T-helper 1 cell treated with Interleukin-12 subunit alpha and Interleukin-12 subunit beta and Interleukin-4 antibody, amounts not matched to agents 30 μg/mL and 1 μg/mL, for 36 hours (primary cell): ENCODE data around the gene TXN2.
"Not testable (repeated sequence)": the region's sequence is repeated elsewhere in the genome, so short reads cannot be mapped to it uniquely, and the experiment has no call there.

Source experiments
- H3K27ac Mint-ChIP-seq: one replicate; pipeline ENCODE4 v1.8.0; 2021; ENCODE audit warnings: mild to moderate bottlenecking, mixed read lengths
- H3K27me3 Mint-ChIP-seq: one replicate; pipeline ENCODE4 v1.8.0; 2021; ENCODE audit warnings: low read depth, mixed read lengths
- H3K36me3 Mint-ChIP-seq: one replicate; pipeline ENCODE4 v1.8.0; 2021; ENCODE audit warnings: low read depth, mixed read lengths
- H3K4me1 Mint-ChIP-seq: one replicate; pipeline ENCODE4 v1.8.0; 2021; ENCODE audit warnings: low read depth, mixed read lengths
- H3K4me3 Mint-ChIP-seq: one replicate; pipeline ENCODE4 v1.8.0; 2021; ENCODE audit warnings: mild to moderate bottlenecking, moderate library complexity, mixed read lengths
- H3K9me3 Mint-ChIP-seq: one replicate; pipeline ENCODE4 v1.8.0; 2021; ENCODE audit warnings: mixed read lengths

TXN2 gene

GRCh38 chr22:36433318-36434231 lies 47.9 kb downstream of the TXN2 start:
- Mint-ChIP-seq H3K27me3 (no peaks in the 10 kb centered on the region), H3K27ac (no peak overlapping the region)

DNA sequence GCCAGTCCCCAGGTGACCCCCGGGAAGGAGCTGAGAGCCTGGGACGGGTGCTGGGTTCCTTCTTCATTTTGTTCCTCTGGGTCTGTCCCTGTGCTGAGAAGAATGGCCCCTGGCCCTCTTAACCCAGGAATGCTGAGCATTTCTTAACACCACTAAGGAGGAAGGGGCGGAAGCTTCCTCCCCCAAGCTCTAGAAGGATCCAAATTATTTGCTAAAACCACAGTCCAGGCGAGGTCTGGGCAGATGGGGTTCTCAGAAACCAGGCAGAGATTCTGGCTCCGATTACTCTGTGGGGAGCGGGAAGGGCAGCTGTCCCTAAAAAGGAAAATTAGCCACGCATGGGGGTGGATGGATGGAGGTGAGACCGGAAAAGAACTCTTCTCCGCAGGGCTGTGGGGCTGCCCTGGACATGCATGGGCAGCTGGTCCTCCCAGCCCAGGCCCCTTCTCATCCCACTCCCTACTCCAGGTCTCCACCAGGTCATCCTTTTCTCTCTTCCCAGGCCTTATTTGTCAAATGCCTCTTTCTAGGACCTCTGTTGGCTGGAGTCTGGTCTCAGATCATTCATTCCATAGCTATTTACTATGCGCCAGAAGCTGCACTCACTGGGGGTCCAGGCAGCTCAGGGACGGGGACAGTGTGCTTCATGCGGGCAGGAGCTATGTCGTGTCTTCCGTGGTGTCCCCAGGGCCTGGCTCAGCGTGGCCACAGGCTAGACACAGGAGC lies 48.7 kb downstream of the TXN2 start:
- no peaks in the 10 kb centered on the region for H3K36me3 Mint-ChIP-seq
- peaks cover 19% of the 10 kb centered on the region for H3K4me1 Mint-ChIP-seq
- no peaks in the 10 kb centered on the region for H3K9me3 Mint-ChIP-seq
- H3K27ac Mint-ChIP-seq = no peak overlapping the region
- no peak overlapping the region for H3K4me3 Mint-ChIP-seq
- H3K27me3 Mint-ChIP-seq = no peaks in the 10 kb centered on the region

More at GRCh38 chr22:36433318-36434231, 47.9 kb downstream of the TXN2 start:
- no peaks in the 10 kb centered on the region for H3K9me3 Mint-ChIP-seq
- no peaks in the 10 kb centered on the region for H3K36me3 Mint-ChIP-seq
- H3K4me1 Mint-ChIP-seq = peaks cover 19% of the 10 kb centered on the region
- H3K4me3 Mint-ChIP-seq = no peak overlapping the region

GRCh38 chr22:36431977-36432376 lies 49.5 kb downstream of the TXN2 start:
- no peak overlapping the region for H3K4me3 Mint-ChIP-seq
- H3K27ac Mint-ChIP-seq = no peak overlapping the region
- no peaks in the 10 kb centered on the region for H3K9me3 Mint-ChIP-seq
- H3K36me3 Mint-ChIP-seq = no peaks in the 10 kb centered on the region
- peaks cover 19% of the 10 kb centered on the region for H3K4me1 Mint-ChIP-seq
- H3K27me3 Mint-ChIP-seq = no peaks in the 10 kb centered on the region

GRCh38 chr22:36430863-36431262 lies 50.6 kb downstream of the TXN2 start:
- no peaks in the 10 kb centered on the region for H3K9me3 Mint-ChIP-seq
- H3K27ac Mint-ChIP-seq = no peak overlapping the region
- H3K36me3 Mint-ChIP-seq = no peaks in the 10 kb centered on the region
- H3K27me3 Mint-ChIP-seq = no peaks in the 10 kb centered on the region
- H3K4me1 Mint-ChIP-seq = peaks cover 11% of the 10 kb centered on the region
- no peak overlapping the region for H3K4me3 Mint-ChIP-seq

GRCh38 chr22:36427952-36428351 lies 53.5 kb downstream of the TXN2 start:
- not testable (repeated sequence) for H3K4me3 Mint-ChIP-seq, H3K27me3 Mint-ChIP-seq, H3K27ac Mint-ChIP-seq, H3K36me3 Mint-ChIP-seq, H3K9me3 Mint-ChIP-seq
- peaks cover 13% of the 10 kb centered on the region for H3K4me1 Mint-ChIP-seq

DNA sequence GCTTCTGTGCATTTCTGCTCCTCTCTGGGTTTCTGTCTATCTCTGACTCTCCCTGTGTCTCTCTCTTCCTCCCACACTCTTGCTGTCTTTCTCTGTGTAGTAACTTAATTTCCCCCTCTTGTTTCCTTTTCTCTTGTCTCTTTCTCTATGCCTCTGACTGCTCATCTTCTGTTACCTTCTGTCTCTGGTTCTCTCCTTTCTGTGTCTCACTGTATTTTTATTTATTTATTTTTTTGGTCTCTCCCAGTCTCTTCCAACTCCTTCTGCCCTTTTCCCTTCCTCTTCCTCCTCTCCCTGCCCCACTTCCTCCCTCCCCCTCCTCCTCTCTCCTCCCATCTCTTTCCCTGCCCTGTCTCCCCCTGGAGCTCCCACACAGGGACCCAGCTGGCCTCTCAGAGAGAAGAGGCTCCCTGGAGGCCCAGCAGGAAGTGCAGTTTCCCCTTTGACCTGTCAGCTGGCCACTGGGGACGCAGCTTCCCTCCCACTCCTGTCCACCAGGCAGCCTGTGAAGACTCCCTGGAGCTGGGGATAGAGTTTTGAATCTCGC lies 55.4 kb downstream of the TXN2 start:
- Mint-ChIP-seq H3K27me3 (no peaks in the 10 kb centered on the region), H3K4me1 (peaks cover 13% of the 10 kb centered on the region), H3K4me3 (no peak overlapping the region), H3K36me3 (no peaks in the 10 kb centered on the region), H3K27ac (no peak overlapping the region), H3K9me3 (no peaks in the 10 kb centered on the region)

GRCh38 chr22:36424901-36425579 lies 56.4 kb downstream of the TXN2 start:
- Mint-ChIP-seq H3K9me3 (no peaks in the 10 kb centered on the region), H3K4me1 (peaks cover 13% of the 10 kb centered on the region), H3K36me3 (no peaks in the 10 kb centered on the region), H3K27me3 (no peaks in the 10 kb centered on the region), H3K4me3 (no peak overlapping the region), H3K27ac (peak overlapping the region; percentile 60)

GRCh38 chr22:36424466-36424865 lies 57.0 kb downstream of the TXN2 start:
- H3K4me3 Mint-ChIP-seq, H3K36me3 Mint-ChIP-seq, H3K27me3 Mint-ChIP-seq, H3K27ac Mint-ChIP-seq, H3K9me3 Mint-ChIP-seq: not testable (repeated sequence)
- H3K4me1 Mint-ChIP-seq = peaks cover 15% of the 10 kb centered on the region

DNA sequence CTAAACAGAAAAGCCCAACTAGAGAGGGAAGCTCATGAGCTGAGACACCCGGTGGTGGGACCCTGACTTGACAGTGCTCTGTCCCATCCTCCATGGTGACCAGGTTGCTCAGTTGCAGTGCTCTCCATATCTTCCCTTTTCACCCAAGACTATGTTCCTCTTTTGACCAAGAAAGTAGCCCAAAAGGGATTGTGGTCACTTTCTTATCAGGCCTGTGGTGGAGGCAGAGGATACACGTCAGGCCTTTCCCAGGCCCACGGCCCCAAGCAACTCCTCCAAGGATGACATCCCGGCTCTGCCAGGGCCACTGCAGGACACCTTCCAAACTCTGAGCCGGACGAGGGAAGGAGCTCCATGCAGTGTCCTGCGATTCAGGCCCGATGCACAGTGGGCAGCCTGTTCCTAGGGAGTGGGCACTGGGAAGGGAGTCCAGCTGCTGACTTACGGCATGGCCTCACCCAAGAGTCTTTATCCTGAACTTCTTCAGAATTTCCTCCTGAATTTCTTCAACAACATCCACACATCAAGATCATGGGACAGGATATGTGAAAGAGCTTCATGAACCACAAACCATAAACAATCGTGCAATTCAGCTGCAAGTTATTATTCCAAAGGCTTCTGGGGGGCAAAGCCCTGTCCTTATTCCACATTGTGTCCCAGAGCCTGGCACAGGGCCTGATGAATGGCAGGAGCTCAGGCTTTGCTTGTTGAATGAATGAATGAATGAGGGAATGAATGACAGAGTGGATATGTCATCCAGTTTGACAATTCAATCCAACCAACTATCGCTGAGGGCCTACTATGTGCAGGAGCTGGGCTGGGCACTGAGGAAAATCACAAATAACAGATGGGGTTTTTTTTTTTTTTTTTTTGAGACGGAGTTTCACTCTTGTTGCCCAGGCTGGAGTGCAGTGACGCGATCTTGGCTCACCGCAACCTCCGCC lies 57.7 kb downstream of the TXN2 start:
- H3K36me3 Mint-ChIP-seq = no peaks in the 10 kb centered on the region
- H3K27ac Mint-ChIP-seq = no peak overlapping the region
- H3K4me1 Mint-ChIP-seq = peaks cover 20% of the 10 kb centered on the region
- H3K9me3 Mint-ChIP-seq = no peaks in the 10 kb centered on the region
- no peak overlapping the region for H3K4me3 Mint-ChIP-seq
- H3K27me3 Mint-ChIP-seq = no peaks in the 10 kb centered on the region

GRCh38 chr22:36422287-36423014 lies 59.0 kb downstream of the TXN2 start:
- H3K27ac Mint-ChIP-seq = no peak overlapping the region

GRCh38 chr22:36419912-36420882 lies 61.2 kb downstream of the TXN2 start:
- Mint-ChIP-seq H3K36me3 (no peaks in the 10 kb centered on the region), H3K27ac (no peak overlapping the region), H3K4me3 (no peak overlapping the region), H3K9me3 (no peaks in the 10 kb centered on the region), H3K27me3 (no peaks in the 10 kb centered on the region), H3K4me1 (peaks cover 21% of the 10 kb centered on the region)

More at GRCh38 chr22:36422287-36423014, 59.0 kb downstream of the TXN2 start:
- no peaks in the 10 kb centered on the region for H3K27me3 Mint-ChIP-seq
- H3K36me3 Mint-ChIP-seq = no peaks in the 10 kb centered on the region
- no peak overlapping the region for H3K4me3 Mint-ChIP-seq
- H3K4me1 Mint-ChIP-seq = peaks cover 20% of the 10 kb centered on the region
- H3K9me3 Mint-ChIP-seq = no peaks in the 10 kb centered on the region

- Mint-ChIP-seq H3K36me3 (no peaks in the 10 kb centered on the region), H3K9me3 (no peaks in the 10 kb centered on the region), H3K4me3 (peak overlapping the region; percentile 51), H3K27me3 (no peaks in the 10 kb centered on the region), H3K4me1 (peaks cover 15% of the 10 kb centered on the region), H3K27ac (peak overlapping the region; percentile 55)
Measured at GRCh38 chr22:36419177-36419911, 62.1 kb downstream of the TXN2 start.
